CMK (cell line): ENCODE measurements around the gene MEIS2.

ENCODE experiments used
- DNase-seq: peaks from one replicate; pipeline ENCODE4 v3.0.0-alpha.2; 2010; ENCODE audit warnings: low read depth

MEIS2 gene

GRCh38 chr15:36926427-36926825 lies 173.9 kb downstream of the MEIS2 start:
- DNase-seq: no peak

- DNase-seq: no peak
These were observed 174.5 kb downstream of the MEIS2 start for GRCh38 chr15:36925653-36926426.

- no peak for DNase-seq
These were observed 175.3 kb downstream of the MEIS2 start for GRCh38 chr15:36925049-36925448.

- no peak for DNase-seq
These were observed 176.3 kb downstream of the MEIS2 start for GRCh38 chr15:36924034-36924433.

- DNase-seq: no peak
These were observed 178.8 kb downstream of the MEIS2 start for GRCh38 chr15:36921484-36922091.

- no peak for DNase-seq
These were observed 182.7 kb downstream of the MEIS2 start for GRCh38 chr15:36917411-36918267.

GRCh38 chr15:36914960-36915808 lies 185.2 kb downstream of the MEIS2 start:
- no peak for DNase-seq

- no peak for DNase-seq
These were observed 185.9 kb downstream of the MEIS2 start for GRCh38 chr15:36914466-36914865.

GRCh38 chr15:36912311-36912712 lies 188.0 kb downstream of the MEIS2 start:
- no peak for DNase-seq

- no peak for DNase-seq
These were observed 188.9 kb downstream of the MEIS2 start for GRCh38 chr15:36911322-36911944.

- no peak for DNase-seq
These were observed 191.4 kb downstream of the MEIS2 start for GRCh38 chr15:36908991-36909390.

GRCh38 chr15:36907295-36907694 lies 193.1 kb downstream of the MEIS2 start:
- DNase-seq: no peak

GRCh38 chr15:36905908-36906307 lies 194.4 kb downstream of the MEIS2 start:
- no peak for DNase-seq

GRCh38 chr15:36904715-36905114 lies 195.6 kb downstream of the MEIS2 start:
- no peak for DNase-seq

- DNase-seq: no peak
These were observed 196.3 kb downstream of the MEIS2 start for GRCh38 chr15:36903922-36904556.

GRCh38 chr15:36903195-36903594 lies 197.2 kb downstream of the MEIS2 start:
- no peak for DNase-seq

GRCh38 chr15:36901012-36901411 lies 199.3 kb downstream of the MEIS2 start:
- DNase-seq: no peak

GRCh38 chr15:36899696-36900095 lies 200.7 kb downstream of the MEIS2 start:
- no peak for DNase-seq

- DNase-seq: no peak
These were observed 201.7 kb downstream of the MEIS2 start for GRCh38 chr15:36898536-36899126.

GRCh38 chr15:36897834-36898233 lies 202.5 kb downstream of the MEIS2 start:
- no peak for DNase-seq

GRCh38 chr15:36896949-36897348 lies 203.4 kb downstream of the MEIS2 start:
- DNase-seq: no peak
